AG20443 (cell line): ENCODE results near the gene LENG9.
"Not testable (repeated sequence)": the region's sequence is repeated elsewhere in the genome, so short reads cannot be mapped to it uniquely, and the experiment has no call there.

Source experiments
- DNase-seq: peaks from one replicate; pipeline ENCODE4 v3.0.0; 2012; ENCODE audit warnings: low spot score, mixed read lengths

LENG9 gene

GRCh38 chr19:54478677-54479266 is 15.2 kb upstream of the LENG9 start:
- DNase-seq = peak; percentile 51

- DNase-seq = no peak
Measured at GRCh38 chr19:54477650-54478049, 14.1 kb upstream of the LENG9 start.

- DNase-seq = no peak
Measured at GRCh38 chr19:54475706-54476105, 12.1 kb upstream of the LENG9 start.

- DNase-seq = no peak
Measured at GRCh38 chr19:54473892-54474372, 10.4 kb upstream of the LENG9 start.

DNA sequence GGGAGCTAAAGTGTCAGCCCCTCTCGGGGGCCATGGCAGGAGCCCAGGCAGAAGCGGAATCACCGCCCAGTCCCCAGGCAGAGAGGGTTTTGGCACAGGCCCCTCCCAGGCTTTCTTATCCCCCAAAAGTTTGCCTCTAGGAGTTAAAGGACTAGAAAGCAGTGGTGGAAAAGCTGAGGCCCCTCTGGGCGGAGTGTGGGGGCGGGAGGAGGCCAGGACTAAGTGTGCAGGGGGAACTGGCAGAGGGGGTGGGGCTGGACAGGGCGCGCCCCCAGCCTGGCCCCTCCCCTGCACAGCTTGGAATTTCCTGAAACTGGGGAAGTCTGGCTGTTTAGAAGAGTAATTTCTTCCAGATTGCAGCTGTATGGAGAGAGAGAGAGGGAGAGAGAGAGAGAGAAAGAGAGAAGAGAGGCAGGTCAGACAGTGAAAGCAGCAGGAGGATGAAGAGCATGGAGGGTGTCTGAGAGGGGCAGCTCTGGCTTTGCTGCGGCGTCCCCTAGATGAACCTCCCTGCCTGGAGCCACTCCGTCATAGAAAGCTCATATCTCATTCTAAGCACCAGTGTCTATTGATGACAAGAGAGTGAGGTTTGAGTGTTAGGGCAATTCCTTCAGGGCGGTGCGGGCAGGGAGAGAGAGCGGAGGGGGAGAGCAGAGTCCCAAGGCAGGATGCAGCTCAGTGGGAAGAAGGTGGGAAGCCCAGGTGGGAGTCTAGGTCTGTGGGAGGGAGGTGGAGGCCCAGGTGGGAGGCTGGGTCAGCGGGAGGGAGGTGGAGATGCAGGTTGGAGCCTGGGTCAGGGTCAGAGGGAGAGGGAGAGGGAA is 9.7 kb upstream of the LENG9 start, which contains the start of gene CDC42EP5:
Gene CDC42EP5, minus strand, starts transcription at position 226 of the 821 bp plus-strand sequence. CDS start 7,749 bp downstream, outside the sequence.
- peak; percentile 96 for DNase-seq

GRCh38 chr19:54470991-54471782 is 7.6 kb upstream of the LENG9 start:
- DNase-seq = peak; percentile 35

DNA sequence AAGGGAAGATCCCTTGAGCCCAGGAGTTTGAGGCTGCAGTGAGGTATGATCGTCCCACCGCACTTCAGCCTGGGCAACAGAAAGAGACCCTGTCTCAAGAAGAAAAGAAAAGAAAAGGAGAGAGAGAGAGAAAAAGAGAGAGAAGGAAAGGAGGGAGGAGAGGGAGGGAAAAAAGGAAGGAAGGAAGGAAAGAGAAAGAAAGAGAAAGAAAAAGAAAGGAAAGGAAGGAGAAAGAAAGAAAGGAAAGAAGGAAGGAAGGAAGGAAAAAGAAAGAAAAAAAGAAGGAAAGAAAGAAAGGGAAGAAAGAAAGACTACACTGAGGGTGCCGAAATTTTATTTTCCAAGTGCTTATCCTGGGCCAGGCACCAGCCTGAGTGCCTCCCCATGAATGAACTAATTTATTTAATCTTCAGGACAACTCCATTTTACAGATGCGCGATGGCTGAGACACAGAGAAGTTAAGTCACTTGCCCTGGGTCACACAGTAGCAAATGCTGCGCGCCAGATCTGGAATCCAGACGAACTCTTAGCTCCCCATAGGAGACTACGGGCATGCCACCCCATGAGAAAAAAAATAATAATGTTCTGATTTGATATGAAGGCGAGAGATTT is 6.8 kb upstream of the LENG9 start:
- DNase-seq = no peak

DNA sequence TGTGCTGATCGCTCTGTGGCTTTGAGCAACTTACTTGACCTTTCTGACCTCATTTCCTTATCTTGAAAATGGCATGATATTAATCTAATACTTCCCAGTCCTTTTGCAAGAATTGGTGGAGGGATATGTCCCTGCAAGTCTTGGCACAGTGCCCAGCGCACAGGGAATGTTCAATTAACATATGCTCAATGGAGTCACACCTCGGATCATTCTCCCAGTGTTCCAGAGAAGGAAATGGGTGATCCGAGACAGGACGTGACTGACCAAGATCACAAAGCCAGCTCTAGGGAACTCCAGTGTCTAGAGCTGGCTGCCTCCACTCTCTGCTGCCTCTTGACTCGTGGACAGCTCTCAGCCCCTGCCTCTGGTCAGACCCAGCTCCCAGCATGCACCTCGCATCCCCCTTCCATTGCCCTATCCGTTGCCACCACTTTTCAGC is 5.9 kb upstream of the LENG9 start:
- no peak for DNase-seq

DNA sequence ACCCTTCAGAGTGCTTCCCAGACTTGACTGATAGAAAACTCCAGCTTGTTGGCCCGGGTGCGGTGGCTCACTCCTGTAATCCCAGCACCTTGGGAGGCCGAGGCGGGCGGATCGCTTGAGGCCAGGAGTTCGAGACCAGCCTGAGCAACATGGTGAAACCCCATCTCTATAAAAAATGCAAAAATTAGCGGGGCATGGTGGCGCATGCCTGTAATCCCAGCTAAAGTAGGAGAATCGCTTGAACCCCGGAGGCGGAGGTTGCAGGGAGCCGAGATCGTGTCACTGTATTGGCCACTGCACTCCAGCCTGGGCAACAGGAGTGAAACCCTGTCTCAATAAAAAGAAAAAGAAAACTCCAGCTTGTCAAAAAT is 2.5 kb upstream of the LENG9 start:
- not testable (repeated sequence) for DNase-seq

GRCh38 chr19:54465426-54466109 is 2.0 kb upstream of the LENG9 start:
- no peak for DNase-seq

DNA sequence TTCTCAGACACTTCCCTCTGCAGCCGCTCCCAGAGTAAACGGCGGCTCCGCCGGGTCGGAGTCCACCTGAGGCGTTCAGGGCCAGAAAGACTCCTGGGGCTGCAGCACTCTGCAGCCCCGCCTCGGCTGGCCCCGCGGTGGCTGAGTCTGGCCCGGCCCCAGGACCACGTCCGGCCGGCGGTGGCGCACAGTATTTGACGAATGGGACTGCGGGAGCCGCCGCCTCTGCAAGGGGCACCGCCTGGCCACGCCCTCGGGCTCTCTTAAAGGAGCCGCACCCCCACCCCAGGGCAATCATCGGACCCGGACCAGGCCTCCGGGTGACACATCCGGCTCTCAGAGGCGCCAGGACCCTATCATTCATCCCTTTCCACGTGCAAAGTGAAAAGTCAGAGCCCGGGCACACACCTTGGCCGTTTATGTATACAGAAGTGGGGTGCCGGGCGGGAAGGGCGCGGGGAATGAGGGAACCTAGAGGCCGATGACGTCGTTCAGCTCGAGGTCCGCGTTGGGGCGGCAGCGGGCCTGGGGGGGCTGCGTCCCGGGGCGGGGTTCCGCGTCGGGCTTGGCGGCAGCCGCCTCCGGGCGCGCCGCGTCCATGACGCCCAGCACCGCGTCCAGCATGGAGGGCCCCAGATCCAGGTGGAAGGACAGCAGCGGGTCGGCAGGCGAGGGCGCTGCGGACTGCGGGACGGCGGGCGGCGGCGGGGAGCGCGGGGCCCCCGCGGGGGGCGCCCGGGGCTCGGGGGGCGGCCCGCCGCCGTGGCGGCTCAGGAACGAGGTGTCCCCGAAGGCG is 1.2 kb upstream of the LENG9 start:
- peak; percentile 91 for DNase-seq

- peak; percentile 39 for DNase-seq
Measured at GRCh38 chr19:54464044-54464629, 559 bp upstream of the LENG9 start.

DNA sequence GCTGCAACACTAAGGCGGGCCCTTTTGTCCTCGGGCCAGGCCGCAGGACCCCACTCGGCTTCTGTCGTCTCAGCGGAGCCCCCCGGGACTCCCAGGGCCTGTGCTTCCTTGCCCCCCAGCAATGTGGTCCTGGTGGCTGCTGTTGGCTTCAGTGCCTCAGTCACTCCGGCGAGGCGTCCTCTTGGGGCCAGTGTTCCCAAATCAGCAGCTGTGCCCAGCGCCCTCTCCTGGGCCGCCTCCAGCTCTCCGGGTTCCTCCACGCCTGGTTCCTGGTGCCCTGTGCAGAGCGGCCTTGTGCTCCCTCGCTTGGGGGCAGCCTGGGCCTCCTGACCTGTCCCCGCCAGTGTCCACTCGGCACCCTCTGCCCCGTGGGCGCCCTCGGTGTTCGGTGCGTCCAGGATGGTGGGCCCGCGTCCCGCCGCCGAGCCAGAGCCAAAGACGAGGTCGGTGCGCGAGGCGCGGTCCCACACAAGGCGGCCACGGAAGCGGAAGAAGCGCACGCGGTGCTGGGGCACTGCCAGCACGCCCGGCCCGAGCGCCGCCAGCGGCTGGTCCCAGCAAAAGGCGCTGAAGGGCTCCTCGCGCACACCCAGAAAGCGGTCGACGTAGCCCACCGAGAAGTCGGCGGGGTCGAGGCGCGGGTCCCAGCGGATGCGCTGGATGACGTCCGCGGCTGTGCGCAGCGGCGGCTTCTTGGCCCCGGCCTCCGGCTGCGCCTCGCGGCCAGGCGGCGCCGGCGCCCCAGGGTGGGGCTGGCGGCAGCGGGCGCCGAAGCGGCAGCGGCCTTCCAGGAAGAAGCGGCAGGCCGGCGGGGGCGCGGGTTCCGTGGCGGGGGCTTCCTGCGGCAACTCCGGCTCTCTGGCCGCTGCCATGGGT is 685 bp downstream of the LENG9 start:
- DNase-seq = peak; percentile 63

GRCh38 chr19:54462047-54462654 is 1.4 kb downstream of the LENG9 start:
- no peak for DNase-seq

- no peak for DNase-seq
Measured at GRCh38 chr19:54461613-54462012, 2.0 kb downstream of the LENG9 start.

DNA sequence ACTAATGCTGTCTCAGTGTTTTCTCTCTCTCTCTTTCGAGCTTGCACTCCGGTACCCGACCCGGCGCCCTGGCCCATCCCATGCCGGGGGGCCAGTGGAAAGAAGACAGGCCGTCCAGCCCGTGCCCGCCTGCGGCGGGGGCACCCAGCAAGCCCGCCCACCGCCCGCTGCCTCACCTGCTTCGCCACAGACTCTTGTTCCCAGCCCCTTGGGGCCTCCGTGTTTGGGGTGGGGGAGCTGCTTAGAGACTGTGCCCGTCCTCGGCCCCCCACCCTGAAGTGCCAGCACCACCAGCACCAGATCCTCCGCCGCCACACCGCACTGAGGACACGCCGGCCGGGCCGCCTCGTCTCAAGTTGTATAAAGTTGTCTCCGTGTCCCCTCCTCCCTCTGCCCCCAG is 2.4 kb downstream of the LENG9 start:
- DNase-seq = no peak

GRCh38 chr19:54460230-54461005 is 3.2 kb downstream of the LENG9 start:
- DNase-seq = no peak
